Activated CD4-positive, alpha-beta memory T cell treated with anti-CD3 and anti-CD28 coated beads for 36 hours (primary cell): Measurements from ENCODE around the gene UQCC2. TPM values are rescaled to one million over a fixed set of nuclear protein-coding genes. Genes with fewer than 3 reads are reported as not detected.

Source experiments
- CTCF ChIA-PET: fragments of 350-600 bp; sonication (Branson Sonifier 250); formaldehyde crosslinking; loops from one replicate; lab custom pipeline; 2021; ENCODE audit warnings: antibody characterized with exemption, inconsistent platforms; lab: Charles Lee
- POLR2A ChIA-PET: fragments of 350-600 bp; sonication (Branson Sonifier 250); formaldehyde crosslinking; loops from one replicate; lab custom pipeline; 2021; ENCODE audit warnings: antibody characterized with exemption; lab: Charles Lee
- DNase-seq: peaks from one replicate; pipeline ENCODE4 v3.0.0-alpha.2; 2020
- H3K27ac Mint-ChIP-seq: one replicate; pipeline ENCODE4 v1.8.0; 2021; ENCODE audit warnings: mixed read lengths
- H3K27me3 Mint-ChIP-seq: one replicate; pipeline ENCODE4 v1.8.0; 2021; ENCODE audit warnings: mixed read lengths
- H3K36me3 Mint-ChIP-seq: one replicate; pipeline ENCODE4 v1.8.0; 2021; ENCODE audit warnings: mixed read lengths
- H3K4me1 Mint-ChIP-seq: one replicate; pipeline ENCODE4 v1.8.0; 2021; ENCODE audit warnings: low read depth, mixed read lengths
- H3K4me3 Mint-ChIP-seq: one replicate; pipeline ENCODE4 v1.8.0; 2021; ENCODE audit warnings: mild to moderate bottlenecking, mixed read lengths
- H3K9me3 Mint-ChIP-seq: one replicate; pipeline ENCODE4 v1.8.0; 2021; ENCODE audit warnings: mixed read lengths
- intact Hi-C: fragments of 100-400 bp; cut with micrococcal nuclease; formaldehyde crosslinking; loops from one replicate; pipeline ENCODE4 v1.15.1; 2023
- microRNA-seq: library from miRNA; unstranded; fragments of <30 nt; microRNA quantifications from one replicate; pipeline ENCODE4 v1.2.0, GENCODE V29; 2022; ENCODE audit warnings: borderline number of aligned reads, borderline microRNAs expressed, borderline replicate concordance
- total RNA-seq, 2 experiments: library from RNA; stranded (reverse); gene quantifications; one replicate each; pipeline ENCODE4 v1.2.3, GENCODE V29; 2021

UQCC2 gene
- total RNA-seq, 2 experiments from 2014 or later: 157 to 160 TPM

- ChIA-PET CTCF (no interaction called here), POLR2A (interaction anchor here (0.7 kb wide), 1 partner anchor 30 kb away, joined by 4 read pairs; no protein-coding TSS in a partner anchor)
- Mint-ChIP-seq H3K27ac (no peak overlapping the region), H3K9me3 (no peaks in the 10 kb centered on the region), H3K27me3 (no peaks in the 10 kb centered on the region), H3K36me3 (peaks cover 10% of the 10 kb centered on the region), H3K4me1 (peaks cover 6% of the 10 kb centered on the region), H3K4me3 (no peak overlapping the region)
- DNase-seq: no peak
- intact Hi-C loops: no loop called here
These were observed 60.1 kb downstream of the UQCC2 start for GRCh38 chr6:33651403-33651802.

Small RNA genes lying within 50 kb of the gene (microRNA-seq; reads per million reads assigned to microRNA genes)
- gene MIR3934: 13.4 reads per million, percentile 38 among the genes with 10 or more reads in this experiment

Other genes with a start within 250 kb of the UQCC2 start
- 10 to 100 TPM; 56.3 to 57.7 TPM for gene BAK1, start 131.4 kb downstream of the UQCC2 start, total RNA-seq
- gene ITPR3, start 90.4 kb downstream of the UQCC2 start, total RNA-seq: 10 to 100 TPM; 41.6 to 45.6 TPM
- gene IP6K3, start 35.2 kb upstream of the UQCC2 start, total RNA-seq: not detected
- gene LEMD2, start 77.4 kb upstream of the UQCC2 start, total RNA-seq: 10 to 100 TPM; 51.4 to 54.8 TPM
- gene MLN, start 92.3 kb upstream of the UQCC2 start, total RNA-seq: not detected